ENCODE results near the gene PLBD2. TPM values are rescaled to one million over a fixed set of nuclear protein-coding genes. Genes with fewer than 3 reads are reported as not detected.

The PLBD2 gene
- total RNA-seq, 1 experiment from 2014 or later, result 18.8 TPM

DNA sequence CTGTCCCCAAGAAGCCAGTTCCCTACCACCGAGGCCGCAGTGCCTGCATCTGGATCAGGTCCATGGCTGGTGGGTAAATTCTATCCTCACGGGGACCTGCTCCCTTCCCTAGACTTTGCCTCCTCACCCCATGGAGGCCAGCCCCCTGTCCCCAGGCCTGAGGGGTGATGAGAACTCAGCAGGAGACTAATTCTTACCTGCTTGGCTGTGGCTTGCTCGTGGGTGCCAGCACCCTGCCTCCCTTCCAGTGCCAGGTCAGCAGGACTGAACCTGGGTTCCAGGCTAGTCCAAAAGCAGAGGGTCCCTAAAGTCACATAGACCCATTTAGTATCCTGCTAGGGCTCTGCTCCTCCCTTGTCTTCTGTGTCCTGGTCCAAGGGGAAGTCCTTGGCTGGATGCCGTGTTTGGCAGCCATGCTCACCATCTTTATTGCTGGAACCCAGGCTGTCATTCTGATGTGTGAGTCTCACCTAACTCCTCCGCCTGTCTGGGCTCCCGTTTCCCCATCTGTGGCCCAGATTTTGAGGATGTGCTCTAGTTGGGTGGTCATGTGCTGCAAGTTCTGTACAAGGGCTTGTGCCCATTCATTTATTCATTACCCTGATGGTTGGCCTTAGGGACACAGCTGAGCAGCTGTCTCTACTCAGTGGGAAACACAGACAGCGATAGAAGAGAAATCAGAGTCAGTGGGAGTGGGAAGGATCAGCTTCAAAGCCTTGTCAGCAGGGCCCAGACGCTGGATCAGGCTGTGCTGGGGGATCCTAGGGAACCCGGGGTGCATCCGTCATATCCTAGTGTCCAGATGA lies 949 bp downstream of the PLBD2 start:
- peaks cover 4% of the 10 kb centered on the region for H3F3A ChIP-seq (ENCODE audit: low read length, unreplicated experiment)
- DNase-seq (peak; percentile 23), ATAC-seq (peak; percentile 4)
- no peak overlapping the region for H3K27ac ChIP-seq (ENCODE audit: low read length)
- no peaks in the 10 kb centered on the region for H3K9me3 ChIP-seq (ENCODE audit: low read length)
- peaks cover 25% of the 10 kb centered on the region for H3K79me2 ChIP-seq (ENCODE audit: low read length)
- H3K4me1 ChIP-seq (ENCODE audit: insufficient read depth, low read length), result peaks cover 12% of the 10 kb centered on the region
- H3K4me2 ChIP-seq (ENCODE audit: low read length), result peak overlapping the region; percentile 86
- intact Hi-C loops (cut with micrococcal nuclease), result loop anchor here (1.0 to 5.0 kb wide), 3 partner anchors 47 to 162 kb away; partner anchors contain the start of gene SDSL
- no peaks in the 10 kb centered on the region for H3K36me3 ChIP-seq (ENCODE audit: low read depth, low read length)
- H2AFZ ChIP-seq (ENCODE audit: low read length), result peak overlapping the region; percentile 87
- H3K27me3 ChIP-seq (ENCODE audit: low read length), result no peaks in the 10 kb centered on the region
- peak overlapping the region; percentile 86 for H3K4me3 ChIP-seq (ENCODE audit: low read length)
- TF ChIP-seq, protein P1, sequence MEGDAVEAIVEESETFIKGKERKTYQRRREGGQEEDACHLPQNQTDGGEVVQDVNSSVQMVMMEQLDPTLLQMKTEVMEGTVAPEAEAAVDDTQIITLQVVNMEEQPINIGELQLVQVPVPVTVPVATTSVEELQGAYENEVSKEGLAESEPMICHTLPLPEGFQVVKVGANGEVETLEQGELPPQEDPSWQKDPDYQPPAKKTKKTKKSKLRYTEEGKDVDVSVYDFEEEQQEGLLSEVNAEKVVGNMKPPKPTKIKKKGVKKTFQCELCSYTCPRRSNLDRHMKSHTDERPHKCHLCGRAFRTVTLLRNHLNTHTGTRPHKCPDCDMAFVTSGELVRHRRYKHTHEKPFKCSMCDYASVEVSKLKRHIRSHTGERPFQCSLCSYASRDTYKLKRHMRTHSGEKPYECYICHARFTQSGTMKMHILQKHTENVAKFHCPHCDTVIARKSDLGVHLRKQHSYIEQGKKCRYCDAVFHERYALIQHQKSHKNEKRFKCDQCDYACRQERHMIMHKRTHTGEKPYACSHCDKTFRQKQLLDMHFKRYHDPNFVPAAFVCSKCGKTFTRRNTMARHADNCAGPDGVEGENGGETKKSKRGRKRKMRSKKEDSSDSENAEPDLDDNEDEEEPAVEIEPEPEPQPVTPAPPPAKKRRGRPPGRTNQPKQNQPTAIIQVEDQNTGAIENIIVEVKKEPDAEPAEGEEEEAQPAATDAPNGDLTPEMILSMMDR (conservative IDR thresholded peaks at IDR 0.05; ENCODE audit: low read depth, low read length), result no peak
- TF ChIP-seq EZH2 (IDR thresholded peaks at IDR 0.05; ENCODE audit: low read length, unreplicated experiment), result no peak
- no peak for TF ChIP-seq EZH2phosphoT487 (IDR thresholded peaks at IDR 0.05; ENCODE audit: borderline replicate concordance, low read length)
- POLR2A ChIA-PET (ENCODE audit: unreplicated experiment), result no interaction called here
- CTCF ChIA-PET, result interaction anchor here (0.5 kb wide), 1 partner anchor 162 kb away, joined by 7 read pairs; no protein-coding TSS in a partner anchor
- peak overlapping the region; percentile 81 for H3K9ac ChIP-seq (ENCODE audit: low read length)
- H3K9me2 ChIP-seq (replicated peaks; ENCODE audit: low read length), result no peaks in the 10 kb centered on the region
- BruUV-seq (replicated peaks), result no TSS peak
- H4K20me1 ChIP-seq (ENCODE audit: low read length), result peaks cover 12% of the 10 kb centered on the region; the same call in 1 of the 2 replicates

DNA sequence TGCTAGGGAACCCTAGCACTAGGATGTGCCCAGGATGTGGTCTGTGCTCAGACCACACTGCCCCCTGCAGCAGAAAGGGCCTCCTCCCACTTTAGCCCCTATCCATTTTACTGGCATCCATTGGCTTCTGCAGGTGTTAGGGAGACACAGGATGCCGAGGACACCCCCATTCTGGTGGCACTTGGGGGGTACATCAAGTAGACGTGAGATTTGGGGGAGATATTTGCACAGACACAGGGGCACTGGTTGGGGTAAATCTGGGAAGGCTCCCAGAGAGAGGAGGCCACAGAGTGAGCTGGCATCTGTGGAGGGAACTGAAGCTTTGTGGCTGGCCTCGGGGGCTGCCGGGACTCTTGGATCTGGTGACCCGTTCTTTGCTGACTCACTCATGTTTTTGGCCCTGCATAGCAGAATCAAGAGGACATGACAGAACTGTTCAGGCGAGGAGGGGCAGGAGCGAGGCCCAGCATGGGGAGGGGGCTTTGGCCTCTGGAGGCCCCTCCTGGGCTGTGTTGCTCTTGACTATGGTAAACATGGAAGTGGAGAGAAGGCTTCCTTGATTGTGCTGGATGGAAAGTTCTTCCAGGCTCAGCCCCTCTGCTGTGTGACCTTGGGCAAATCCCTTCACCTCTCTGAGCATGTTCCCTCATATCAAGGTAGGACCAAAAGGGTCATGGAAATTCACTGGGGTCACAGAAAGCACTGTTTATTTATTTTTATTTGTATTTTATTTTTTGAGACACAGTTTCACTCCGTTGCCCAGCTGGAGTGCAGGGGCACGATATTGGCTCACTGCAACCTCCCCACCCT lies 1.8 kb downstream of the PLBD2 start:
- Histone ChIP-seq H3K4me3 (ENCODE audit: low read length) (peak overlapping the region; percentile 86), H3K27me3 (ENCODE audit: low read length) (no peaks in the 10 kb centered on the region), H3K36me3 (ENCODE audit: low read depth, low read length) (no peaks in the 10 kb centered on the region), H3K27ac (ENCODE audit: low read length) (no peak overlapping the region), H3K4me1 (ENCODE audit: insufficient read depth, low read length) (peaks cover 12% of the 10 kb centered on the region), H3K9me2 (replicated peaks; ENCODE audit: low read length) (no peaks in the 10 kb centered on the region), H3K9me3 (ENCODE audit: low read length) (no peaks in the 10 kb centered on the region), H3F3A (ENCODE audit: low read length, unreplicated experiment) (peaks cover 4% of the 10 kb centered on the region), H3K9ac (ENCODE audit: low read length) (no peak overlapping the region), H3K4me2 (ENCODE audit: low read length) (peak overlapping the region; percentile 86), H2AFZ (ENCODE audit: low read length) (no peak overlapping the region), H4K20me1 (ENCODE audit: low read length) (peaks cover 12% of the 10 kb centered on the region; the same call in 1 of the 2 replicates), H3K79me2 (ENCODE audit: low read length) (peaks cover 25% of the 10 kb centered on the region)
- POLR2A ChIA-PET (ENCODE audit: unreplicated experiment), result no interaction called here
- ATAC-seq (no peak), DNase-seq (peak; percentile 19)
- BruUV-seq (replicated peaks), result TSS peak; percentile 38
- intact Hi-C loops (cut with micrococcal nuclease), result loop anchor here (1.0 to 5.0 kb wide), 3 partner anchors 48 to 163 kb away; partner anchors contain the start of gene SDSL
- no peak for TF ChIP-seq EZH2 (IDR thresholded peaks at IDR 0.05; ENCODE audit: low read length, unreplicated experiment)
- TF ChIP-seq, protein P1 (conservative IDR thresholded peaks at IDR 0.05; ENCODE audit: low read depth, low read length), result peak; percentile 33; the same call in 1 of the 2 replicates
- TF ChIP-seq EZH2phosphoT487 (IDR thresholded peaks at IDR 0.05; ENCODE audit: borderline replicate concordance, low read length), result no peak
- CTCF ChIA-PET, result no interaction called here
